Ascending aorta (tissue), 2 donors: ENCODE data around the gene CDH20. TPM values are rescaled to one million over a fixed set of nuclear protein-coding genes. Genes with fewer than 3 reads are reported as not detected.

Experiments used
- DNase-seq, 2 donors: peaks; one replicate each; pipeline ENCODE4 v3.0.0-alpha.2; 2019; ENCODE audit warnings: low spot score in 2 of 2
- H3K27ac ChIP-seq, 2 donors: fragments of 200-600 bp; sonication (generic); one replicate each; pipeline ENCODE4 v1.5.1; 2016 to 2017; ENCODE audit warnings: mild to moderate bottlenecking in 1 of 2
- H3K27me3 ChIP-seq: fragments of 200-600 bp; sonication (generic); one replicate; pipeline ENCODE4 v1.5.1; 2017
- H3K36me3 ChIP-seq, 2 donors: fragments of 200-600 bp; sonication (generic); one replicate each; pipeline ENCODE4 v1.5.1; 2016
- H3K4me1 ChIP-seq, 2 donors: fragments of 200-600 bp; sonication (generic); one replicate each; pipeline ENCODE4 v1.5.1; 2016 to 2017; ENCODE audit warnings: mild to moderate bottlenecking in 1 of 2
- H3K4me3 ChIP-seq, 2 donors: fragments of 200-600 bp; sonication (generic); one replicate each; pipeline ENCODE4 v1.5.1; 2016 to 2017; ENCODE audit warnings: mild to moderate bottlenecking in 1 of 2
- H3K9me3 ChIP-seq, 2 donors: fragments of 200-600 bp; sonication (generic); one replicate each; pipeline ENCODE4 v1.5.1; 2016
- CTCF ChIP-seq, 3 experiments: fragments of 200-600 bp in 2 of 3; fragments of 450-650 bp in 1 of 3; sonication (generic) in 2 of 3; IDR thresholded peaks; one replicate each; pipeline ENCODE4 v1.5.1; 2016 to 2019; ENCODE audit warnings: antibody characterized with exemption in 3 of 3, mild to moderate bottlenecking in 1 of 3, moderate library complexity in 1 of 3
- intact Hi-C: fragments of 100-400 bp; cut with DNase I; formaldehyde crosslinking; loops from one replicate; pipeline ENCODE4 v1.15.1; 2023
- total RNA-seq: library from RNA; depleted of rRNA; stranded (reverse); fragments of >200 nt; gene quantifications from one replicate; pipeline ENCODE4 v1.1.0, GENCODE V29; 2016

Gene CDH20
- total RNA-seq, 1 donor from 2014 or later, result not detected

- H3K27me3 ChIP-seq, result no peaks in the 10 kb centered on the region
- intact Hi-C loops, result no loop called here
- no peak overlapping the region for H3K27ac ChIP-seq
- no peak for DNase-seq
- TF ChIP-seq CTCF (IDR thresholded peaks at IDR 0.05), result no peak
- H3K4me1 ChIP-seq, result no peaks in the 10 kb centered on the region
- no peaks in the 10 kb centered on the region for H3K36me3 ChIP-seq
- no peaks in the 10 kb centered on the region for H3K9me3 ChIP-seq
- H3K4me3 ChIP-seq, result no peak overlapping the region
Measured at GRCh38 chr18:61426492-61427053, 93.3 kb downstream of the CDH20 start.

- TF ChIP-seq CTCF (IDR thresholded peaks at IDR 0.05), result no peak
- Histone ChIP-seq H3K4me3 (no peak overlapping the region), H3K36me3 (no peaks in the 10 kb centered on the region), H3K4me1 (no peaks in the 10 kb centered on the region), H3K9me3 (no peaks in the 10 kb centered on the region), H3K27ac (no peak overlapping the region), H3K27me3 (no peaks in the 10 kb centered on the region)
- DNase-seq, result no peak
- intact Hi-C loops, result no loop called here
Measured at GRCh38 chr18:61428266-61428665, 95.0 kb downstream of the CDH20 start.

DNA sequence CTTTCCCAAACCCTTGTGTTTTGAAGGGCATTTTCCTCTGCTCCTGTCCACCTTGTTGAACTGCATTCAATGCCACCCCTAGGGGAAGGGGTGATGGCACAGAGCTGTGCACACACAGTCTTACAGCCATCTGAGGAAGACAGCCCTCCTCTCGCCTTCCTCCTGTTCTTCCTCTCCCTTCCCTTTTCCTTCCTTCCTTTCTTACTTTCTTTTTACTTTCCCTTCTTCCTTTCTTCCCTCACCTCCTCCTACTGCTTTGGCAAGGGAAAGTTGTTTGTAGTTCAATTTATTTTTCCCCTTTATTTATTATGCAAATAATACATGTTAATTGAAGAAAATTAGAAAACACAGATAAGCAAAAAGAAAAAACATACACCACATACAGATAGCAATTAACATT lies 99.4 kb downstream of the CDH20 start:
- Histone ChIP-seq H3K4me3 (no peak overlapping the region), H3K9me3 (peaks cover 0 to 9% of the 10 kb centered on the region in 2 donors), H3K27ac (no peak overlapping the region), H3K27me3 (no peaks in the 10 kb centered on the region), H3K36me3 (no peaks in the 10 kb centered on the region), H3K4me1 (no peaks in the 10 kb centered on the region)
- no peak for TF ChIP-seq CTCF (IDR thresholded peaks at IDR 0.05)
- DNase-seq, result no peak
- intact Hi-C loops, result no loop called here

DNA sequence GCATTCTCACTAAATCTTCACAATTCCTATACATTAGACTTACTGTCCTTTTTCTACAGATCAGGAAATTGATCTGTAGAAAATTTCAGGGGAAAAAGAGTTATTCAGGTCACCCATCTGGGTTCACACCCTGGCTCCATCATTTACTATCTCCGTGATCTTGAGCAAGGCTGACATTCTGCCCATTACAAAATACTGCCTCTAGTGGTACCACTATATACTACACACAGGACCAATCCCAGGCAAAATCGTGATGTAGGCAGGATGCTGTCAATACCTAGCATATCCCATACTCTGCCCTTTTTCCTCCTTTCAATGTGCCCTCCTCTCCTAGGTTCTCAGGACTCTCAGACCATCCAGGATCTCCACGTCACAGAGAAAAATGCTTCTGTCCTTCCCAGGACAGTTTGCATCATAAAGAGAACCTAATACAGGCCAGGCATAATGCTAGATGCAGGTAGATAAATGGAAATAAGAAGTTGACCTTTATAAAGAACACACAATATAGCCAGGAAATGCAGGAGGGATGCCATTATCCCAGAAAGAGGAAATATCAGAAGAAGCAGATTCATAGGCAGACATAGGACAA lies 101.9 kb downstream of the CDH20 start:
- Histone ChIP-seq H3K36me3 (no peaks in the 10 kb centered on the region), H3K9me3 (peaks cover 0 to 9% of the 10 kb centered on the region in 2 donors), H3K27me3 (no peaks in the 10 kb centered on the region), H3K4me1 (no peaks in the 10 kb centered on the region), H3K27ac (no peak overlapping the region), H3K4me3 (no peak overlapping the region)
- TF ChIP-seq CTCF (IDR thresholded peaks at IDR 0.05), result no peak
- no peak for DNase-seq
- intact Hi-C loops, result no loop called here

- H3K9me3 ChIP-seq, result no peaks in the 10 kb centered on the region
- no peak for TF ChIP-seq CTCF (IDR thresholded peaks at IDR 0.05)
- H3K36me3 ChIP-seq, result no peaks in the 10 kb centered on the region
- H3K27me3 ChIP-seq, result no peaks in the 10 kb centered on the region
- DNase-seq, result no peak
- H3K4me1 ChIP-seq, result no peaks in the 10 kb centered on the region
- H3K4me3 ChIP-seq, result no peak overlapping the region
- intact Hi-C loops, result no loop called here
- H3K27ac ChIP-seq, result no peak overlapping the region
Measured at GRCh38 chr18:61443081-61443725, 110.0 kb downstream of the CDH20 start.
